ENCODE results near the gene ZNF280D.

The ZNF280D gene

GRCh38 chr15:56744701-56745683 is 11.7 kb upstream of the ZNF280D start:
- no peak for DNase-seq (ENCODE audit: low read depth)

DNA sequence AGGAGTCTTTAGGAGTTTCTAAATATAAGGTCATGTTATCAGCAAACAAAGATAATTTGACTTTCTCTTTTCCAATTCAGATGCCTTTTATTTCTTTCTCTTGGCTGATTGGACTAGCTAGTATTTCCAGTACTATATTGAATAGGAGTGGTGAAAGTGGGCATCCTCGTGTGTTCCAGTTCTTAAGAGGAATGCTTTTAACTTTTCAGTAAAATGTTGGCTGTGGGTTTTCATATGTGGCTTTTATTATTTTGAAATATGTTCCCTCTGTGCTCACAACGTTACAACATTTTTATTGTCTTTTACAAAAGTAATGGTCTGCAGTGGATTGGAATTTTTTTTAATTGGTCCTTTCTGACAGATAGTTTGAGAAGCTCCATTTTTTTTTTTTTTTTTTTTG is 8.2 kb upstream of the ZNF280D start:
- no peak for DNase-seq (ENCODE audit: low read depth)

DNA sequence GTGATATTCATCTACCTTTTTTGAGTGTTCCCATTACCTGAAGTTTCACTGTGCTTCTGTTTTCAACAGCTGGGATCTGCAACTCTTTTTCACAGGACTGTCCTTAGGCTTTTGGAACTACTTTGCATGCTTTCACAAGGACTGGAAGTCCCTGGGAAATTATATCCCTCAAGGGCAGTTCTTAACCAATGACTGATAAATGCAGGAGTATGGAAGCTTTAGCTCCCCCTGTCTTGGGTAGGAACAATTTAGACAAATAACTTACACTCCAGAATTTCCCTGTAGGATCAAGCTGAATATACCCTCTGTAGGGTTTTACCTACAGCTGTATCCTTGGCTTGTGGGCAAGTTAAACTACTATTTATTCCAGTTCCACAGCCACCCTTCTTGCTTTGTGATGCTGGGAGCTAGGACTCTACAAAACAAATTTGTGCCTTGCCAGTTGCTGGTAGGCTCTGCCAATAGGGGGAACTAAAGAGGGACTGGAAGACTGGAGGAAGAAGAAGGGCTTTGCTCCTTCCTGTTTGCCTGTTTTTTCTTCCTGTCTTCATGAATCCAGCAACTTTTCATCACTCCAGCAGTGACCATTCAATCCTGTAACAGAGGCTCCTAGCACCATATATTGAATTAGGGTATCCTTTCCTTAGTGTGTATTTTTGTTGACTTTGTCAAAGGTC is 6.8 kb upstream of the ZNF280D start:
- no peak for DNase-seq (ENCODE audit: low read depth)

DNA sequence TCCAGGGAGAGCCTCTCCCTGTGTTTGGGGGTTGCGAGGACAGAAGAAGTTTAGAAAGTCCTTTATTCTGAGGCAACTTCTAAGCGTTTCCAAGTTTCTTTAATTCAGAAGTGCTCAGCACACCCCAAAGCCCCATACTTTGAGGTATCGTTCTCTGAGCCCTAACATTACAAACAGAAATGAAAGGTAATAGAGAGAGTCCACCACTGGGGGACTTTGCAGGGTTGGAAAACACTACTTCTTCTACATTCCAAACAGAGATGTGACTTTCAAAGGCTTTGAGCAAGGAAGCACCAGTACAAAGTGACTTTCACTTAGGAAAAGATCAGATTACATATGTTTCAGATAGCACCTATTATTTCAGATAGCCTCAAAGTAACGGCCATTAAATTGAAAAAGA is 6.2 kb upstream of the ZNF280D start:
- no peak for DNase-seq (ENCODE audit: low read depth)

- no peak for DNase-seq (ENCODE audit: low read depth)
These were observed 4.5 kb upstream of the ZNF280D start for GRCh38 chr15:56737791-56738190.

DNA sequence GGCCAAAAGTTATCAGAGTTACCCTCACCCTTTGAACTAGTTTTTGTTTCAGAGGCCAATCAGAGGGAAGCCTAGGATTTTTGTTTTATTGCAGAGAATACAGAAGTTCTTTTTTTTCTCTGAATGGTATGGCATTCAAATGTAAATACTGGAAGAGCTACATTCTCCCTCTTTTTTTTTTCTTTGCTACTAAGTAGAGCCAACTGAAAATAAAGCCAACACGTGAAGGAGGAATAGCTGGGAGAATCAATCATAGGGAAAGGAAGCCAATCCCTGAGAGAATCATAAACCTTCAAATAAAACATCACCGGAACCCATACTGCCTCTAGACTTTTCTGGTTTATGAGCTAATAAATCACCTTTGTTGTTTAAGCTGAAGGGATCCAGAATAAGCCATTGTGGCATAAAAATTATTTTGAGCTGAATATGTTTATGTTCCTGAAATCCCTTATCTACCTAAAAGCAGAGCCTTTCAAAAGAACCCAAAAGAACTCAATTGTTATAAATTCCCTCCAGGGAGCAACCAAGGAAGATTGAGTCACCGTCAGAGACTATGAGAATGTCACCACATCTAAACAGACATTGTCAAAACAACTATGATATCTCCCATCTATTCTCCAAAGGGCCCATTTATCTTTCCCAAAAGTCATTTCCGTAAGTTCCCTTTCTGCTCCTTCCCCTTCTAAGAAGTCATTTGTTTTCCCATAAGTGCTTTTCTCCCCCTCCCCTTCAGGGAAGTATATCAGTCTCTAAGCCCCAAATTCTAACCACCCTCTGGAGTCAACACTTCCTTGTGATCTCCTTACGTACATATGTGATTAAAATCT is 3.8 kb upstream of the ZNF280D start:
- DNase-seq (ENCODE audit: low read depth), result no peak

- DNase-seq (ENCODE audit: low read depth), result no peak
These were observed 3.0 kb upstream of the ZNF280D start for GRCh38 chr15:56736308-56736707.

DNA sequence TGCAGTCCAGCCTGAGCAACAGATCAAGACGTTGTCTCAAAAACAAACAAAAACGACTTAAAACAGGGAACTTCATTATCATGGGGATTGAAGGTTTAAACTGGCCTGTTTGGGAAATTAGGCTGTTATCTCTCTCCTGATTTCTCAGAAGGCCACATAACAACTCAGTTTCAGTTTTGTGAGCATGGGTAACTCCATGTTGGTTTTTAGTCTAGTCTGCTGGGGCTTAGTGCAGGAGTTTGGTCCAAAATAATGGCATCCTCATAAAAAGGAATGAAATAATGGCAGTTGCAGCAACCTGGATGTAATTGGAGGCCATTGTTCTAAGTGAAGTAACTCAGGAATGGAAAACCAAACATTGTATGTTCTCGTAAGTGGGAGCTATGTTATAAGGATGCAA is 2.3 kb upstream of the ZNF280D start:
- no peak for DNase-seq (ENCODE audit: low read depth)

GRCh38 chr15:56734013-56734635 is 815 bp upstream of the ZNF280D start:
- DNase-seq (ENCODE audit: low read depth), result no peak

DNA sequence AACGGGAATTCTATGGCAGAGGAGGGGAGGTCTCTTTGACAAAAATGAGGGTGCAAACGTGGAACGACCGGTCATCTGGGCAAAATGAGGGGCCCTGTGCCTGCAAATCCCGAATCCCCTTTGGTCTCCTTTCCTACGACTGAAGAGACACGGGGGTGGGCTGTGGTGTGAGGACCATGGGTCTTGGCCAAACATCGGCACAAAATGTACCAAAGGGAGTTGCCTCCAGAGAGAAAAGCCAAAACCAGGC is 498 bp downstream of the ZNF280D start:
- DNase-seq (ENCODE audit: low read depth), result no peak

GRCh38 chr15:56732135-56732885 is 999 bp downstream of the ZNF280D start:
- no peak for DNase-seq (ENCODE audit: low read depth)

DNA sequence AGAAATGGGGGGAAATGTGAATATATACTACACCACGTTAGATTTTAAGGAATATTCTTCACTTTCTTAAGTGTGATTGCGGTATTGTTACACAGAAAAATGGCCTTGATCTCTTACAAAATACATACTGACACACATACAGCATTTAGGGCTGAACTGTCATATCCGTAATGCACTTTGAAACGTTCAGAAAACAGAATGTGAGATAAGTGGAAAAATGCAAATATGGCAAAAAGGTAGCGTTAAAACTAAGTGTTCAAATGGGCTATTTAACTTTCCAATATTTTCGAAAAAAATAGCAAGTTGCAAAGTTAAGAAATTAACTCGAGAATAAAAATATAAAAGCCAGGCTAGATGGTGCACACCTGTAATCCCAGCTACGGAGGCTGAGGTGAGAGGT is 1.8 kb downstream of the ZNF280D start:
- no peak for DNase-seq (ENCODE audit: low read depth)

DNA sequence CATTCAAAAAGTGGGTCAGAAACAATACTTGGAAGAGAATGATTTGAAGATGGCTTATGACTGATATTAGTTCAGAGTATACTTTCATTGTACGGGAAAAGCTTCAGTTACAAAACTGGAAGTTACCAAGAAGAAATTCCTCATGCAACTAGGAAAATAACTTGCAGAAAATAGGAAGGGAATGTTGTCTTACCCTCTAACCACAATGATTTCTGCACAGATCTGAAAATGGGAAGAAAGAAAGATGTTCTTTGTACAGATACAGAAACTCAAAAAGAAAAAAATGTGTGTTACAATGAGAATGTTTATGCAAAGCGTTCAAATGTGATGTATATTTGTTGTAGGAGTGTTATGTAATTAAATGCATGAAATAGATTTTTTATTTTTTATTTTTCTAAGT is 3.7 kb downstream of the ZNF280D start:
- no peak for DNase-seq (ENCODE audit: low read depth)

- DNase-seq (ENCODE audit: low read depth), result no peak
These were observed 7.9 kb downstream of the ZNF280D start for GRCh38 chr15:56725386-56725785.

DNA sequence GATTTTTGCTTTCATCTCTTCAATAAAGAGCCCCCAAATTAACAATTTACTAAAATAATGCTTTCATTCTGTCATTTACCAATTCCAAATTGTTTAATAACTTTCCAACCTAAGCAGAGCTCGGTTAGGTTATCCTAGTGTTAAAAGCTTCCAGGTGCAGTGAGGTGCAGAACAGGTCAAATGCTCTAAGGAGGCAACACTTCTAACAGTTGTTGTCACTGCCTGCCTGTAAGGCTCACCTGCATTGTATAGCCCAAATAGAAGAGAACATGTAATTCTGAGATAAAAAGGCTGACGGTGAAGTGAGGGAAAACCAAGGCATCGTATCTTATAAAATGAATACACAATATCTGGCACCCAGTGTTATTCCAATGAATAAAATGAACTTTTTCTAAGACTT is 9.1 kb downstream of the ZNF280D start:
- DNase-seq (ENCODE audit: low read depth), result no peak

DNA sequence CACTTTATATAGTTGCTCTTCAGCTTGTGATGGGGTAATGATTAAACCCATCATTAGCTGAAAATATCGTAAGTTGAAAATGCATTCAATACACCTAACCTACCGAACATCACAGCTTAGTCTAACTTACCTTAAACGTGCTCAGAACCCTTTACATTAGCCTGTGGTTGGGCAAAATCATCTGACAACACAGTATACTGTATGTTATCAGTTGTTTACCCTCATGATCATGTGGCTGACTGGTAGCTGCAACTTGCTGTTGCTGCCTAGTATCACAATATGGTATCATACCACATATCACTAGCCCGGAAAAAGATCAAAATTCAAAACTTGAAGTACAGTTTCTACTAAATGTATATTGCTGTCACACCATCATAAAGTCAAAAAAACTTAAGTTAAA is 9.5 kb downstream of the ZNF280D start:
- DNase-seq (ENCODE audit: low read depth), result no peak

- DNase-seq (ENCODE audit: low read depth), result no peak
These were observed 13.3 kb downstream of the ZNF280D start for GRCh38 chr15:56719774-56720555.

GRCh38 chr15:56719021-56719612 is 14.2 kb downstream of the ZNF280D start:
- no peak for DNase-seq (ENCODE audit: low read depth)

- DNase-seq (ENCODE audit: low read depth), result no peak
These were observed 14.7 kb downstream of the ZNF280D start for GRCh38 chr15:56718560-56718959.

DNA sequence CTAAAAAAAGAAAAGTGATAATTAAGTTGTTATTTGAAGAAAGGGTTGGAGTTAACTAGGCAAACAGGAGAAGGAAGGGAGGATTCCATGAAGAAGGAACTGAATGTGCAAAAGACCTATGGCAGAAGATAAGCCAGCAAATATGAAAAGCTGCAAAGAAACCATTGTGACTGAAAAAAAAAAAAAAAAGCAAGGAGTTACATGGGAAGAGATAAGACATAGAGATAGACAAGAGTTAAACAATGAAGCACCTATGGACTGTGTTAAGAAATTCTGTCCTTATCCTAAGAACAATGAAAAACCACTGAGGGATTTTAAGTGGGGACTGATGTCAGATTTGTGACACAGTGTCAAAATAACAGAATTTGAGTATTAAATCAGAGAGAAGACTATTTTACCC is 17.0 kb downstream of the ZNF280D start:
- DNase-seq (ENCODE audit: low read depth), result no peak
